K562 (cell line): ENCODE results near the gene CCDC70. TPM values are rescaled to one million over a fixed set of nuclear protein-coding genes. Genes with fewer than 3 reads are reported as not detected.
"Not testable (repeated sequence)": the region's sequence is repeated elsewhere in the genome, so short reads cannot be mapped to it uniquely, and the experiment has no call there.

Experiments
- ATAC-seq: fragments of 200-7000 bp; cut with Tn5 transposase; 3 replicates; pipeline ENCODE4 v1.9.1; 2020; ENCODE audit warnings: moderate library complexity
- BruUV-seq: library from RNA; stranded (reverse); fragments of 400-500 nt; replicated peaks from 2 replicates; lab custom pipeline; 2021; lab: Mats Ljungman, UMichigan
- CTCF ChIA-PET: fragments of 300-600 bp; formaldehyde crosslinking; extraction: SDS; loops from one replicate; lab custom pipeline; 2021; ENCODE audit warnings: low intra/inter-chr PET ratio; lab: Yijun Ruan, JAX
- POLR2A ChIA-PET: fragments of 300-600, 350-650 bp; sonication (Branson Sonifier 250); formaldehyde crosslinking; extraction: SDS; loops from one replicate; lab custom pipeline; 2021; ENCODE audit warnings: antibody characterized with exemption, inconsistent platforms; lab: Yijun Ruan, JAX
- DNase-seq, 4 experiments: peaks; one replicate each; pipeline versions ENCODE4 v3.0.0 to v3.0.0-alpha.2; 2011 to 2018; ENCODE audit warnings: low spot score in 3 of 4, mixed read lengths in 3 of 4; ENCODE audit errors: extremely low read depth in 1 of 4
- FAIRE-seq: peaks from 2 replicates; lab custom pipeline; 2011; peaks lifted over from hg19 to GRCh38; lab: Jason Lieb, UNC
- H2AFZ ChIP-seq: 2 replicates; pipeline ENCODE4 v1.6.0; 2011; ENCODE audit warnings: low read depth, low read length, control low read depth, inconsistent platforms
- H3K27ac ChIP-seq: fragments of 200-600 bp; 3 replicates; pipeline ENCODE4 v1.8.0; 2011; ENCODE audit warnings: low read depth, mild to moderate bottlenecking, control low read depth, inconsistent platforms, low read length, moderate library complexity, mixed read lengths; ENCODE audit errors: extremely low read depth
- H3K27me3 ChIP-seq, 2 experiments: fragments of 300-600 bp in 1 of 2; 2 replicates in 1 of 2; 3 replicates in 1 of 2; pipeline versions ENCODE4 v1.6.0 to v1.8.0; 2011; ENCODE audit warnings: inconsistent platforms in 2 of 2, low read length in 2 of 2, mild to moderate bottlenecking in 1 of 2, mixed read lengths in 1 of 2, moderate library complexity in 1 of 2; ENCODE audit not compliant: control insufficient read depth in 2 of 2, insufficient read depth in 2 of 2
- H3K36me3 ChIP-seq: fragments of 300-600 bp; 3 replicates; pipeline ENCODE4 v1.8.0; 2011; ENCODE audit warnings: mild to moderate bottlenecking, low read length, inconsistent platforms; ENCODE audit not compliant: control insufficient read depth, insufficient read depth
- H3K4me1 ChIP-seq, 2 experiments: fragments of 200-600 bp in 1 of 2; replicated peaks in 1 of 2; 2 replicates in 1 of 2; 3 replicates in 1 of 2; pipeline versions ENCODE4 v1.5.1 to v1.8.0; 2011; ENCODE audit warnings: inconsistent platforms in 2 of 2, low read length in 2 of 2, mild to moderate bottlenecking in 1 of 2, mixed read lengths in 1 of 2, moderate library complexity in 1 of 2; ENCODE audit not compliant: control insufficient read depth in 2 of 2, insufficient read depth in 2 of 2
- H3K4me2 ChIP-seq: 2 replicates; pipeline ENCODE4 v1.6.1; 2011; ENCODE audit warnings: low read length, control low read depth, inconsistent platforms, mixed read lengths; ENCODE audit not compliant: insufficient read depth
- H3K4me3 ChIP-seq: fragments of 200-600 bp; sonication (generic), shearing (Covaris generic); 2 replicates; pipeline ENCODE4 v1.5.1; 2016; ENCODE audit warnings: control low read depth, inconsistent platforms
- H3K79me2 ChIP-seq: fragments of 200-600 bp; 3 replicates; pipeline ENCODE4 v1.8.0; 2011; ENCODE audit warnings: low read length, inconsistent platforms; ENCODE audit not compliant: control insufficient read depth, insufficient read depth
- H3K9ac ChIP-seq, 2 experiments: 2 replicates each; pipeline versions ENCODE4 v1.6.0 to v1.6.1; 2011; ENCODE audit warnings: low read depth in 2 of 2, low read length in 2 of 2, control low read depth in 1 of 2, inconsistent platforms in 1 of 2, mild to moderate bottlenecking in 1 of 2, mixed read lengths in 1 of 2; ENCODE audit not compliant: insufficient read depth in 1 of 2
- H3K9me1 ChIP-seq: one replicate; pipeline ENCODE4 v1.6.0; 2011; ENCODE audit warnings: inconsistent platforms, mild to moderate bottlenecking, low read length, moderate library complexity; ENCODE audit not compliant: control insufficient read depth, insufficient read depth
- H3K9me3 ChIP-seq: replicated peaks from 2 replicates; pipeline ENCODE4 v1.5.1; 2011; ENCODE audit warnings: low read depth, low read length, inconsistent platforms; ENCODE audit not compliant: control insufficient read depth, insufficient read depth
- H4K20me1 ChIP-seq: replicated peaks from 2 replicates; pipeline ENCODE4 v1.6.1; 2011; ENCODE audit warnings: low read length, inconsistent platforms, mixed read lengths; ENCODE audit not compliant: control insufficient read depth, insufficient read depth
- CBX1 ChIP-seq: sonication (generic); IDR thresholded peaks from 2 replicates; pipeline ENCODE4 v1.6.1; 2016; ENCODE audit warnings: antibody characterized with exemption, low read depth, mild to moderate bottlenecking
- CHD2 ChIP-seq: IDR thresholded peaks from 2 replicates; pipeline ENCODE4 v1.6.1; 2011; ENCODE audit warnings: low read depth, low read length
- ELF2 ChIP-seq: fragments of 250-450 bp; sonication (Bioruptor Pico); IDR thresholded peaks from 2 replicates; pipeline ENCODE4 v1.5.0; 2021; ENCODE audit warnings: mild to moderate bottlenecking
- ETV1 ChIP-seq: fragments of 450-650 bp; conservative IDR thresholded peaks from 2 replicates; pipeline ENCODE4 v1.6.1; 2016; ENCODE audit warnings: missing genetic modification characterization, control low read depth, low read depth, missing compliant biosample characterization
- FOXA1 ChIP-seq: fragments of 450-650 bp; IDR thresholded peaks from 2 replicates; pipeline ENCODE4 v1.6.1; 2016; ENCODE audit warnings: mild to moderate bottlenecking, borderline replicate concordance
- NELFE ChIP-seq: IDR thresholded peaks from 2 replicates; pipeline ENCODE4 v1.6.1; 2011; ENCODE audit warnings: mild to moderate bottlenecking; ENCODE audit not compliant: insufficient read depth, insufficient read length
- NFIX ChIP-seq: fragments of 250-450 bp; sonication (Bioruptor Pico); IDR thresholded peaks from 2 replicates; pipeline ENCODE4 v1.4.0; 2020; ENCODE audit warnings: low read depth, mild to moderate bottlenecking, moderate library complexity
- RBBP5 ChIP-seq: fragments of 200-600 bp; sonication (generic); IDR thresholded peaks from 2 replicates; pipeline ENCODE4 v1.6.1; 2012; ENCODE audit warnings: borderline replicate concordance, mild to moderate bottlenecking, low read length, control low read depth, inconsistent platforms; ENCODE audit not compliant: insufficient read depth, poor library complexity, severe bottlenecking
- SIN3B ChIP-seq: fragments of 450-650 bp; IDR thresholded peaks from 2 replicates; pipeline ENCODE4 v1.6.1; 2017; ENCODE audit warnings: low read depth, mild to moderate bottlenecking, moderate library complexity
- STAG1 ChIP-seq: sonication (generic); formaldehyde crosslinking; IDR thresholded peaks from 2 replicates; pipeline ENCODE4 v1.5.0; 2020; ENCODE audit warnings: missing genetic modification reagents, borderline replicate concordance
- TEAD2 ChIP-seq: fragments of 450-650 bp; IDR thresholded peaks from 2 replicates; pipeline ENCODE4 v1.6.1; 2016; ENCODE audit warnings: missing genetic modification characterization, control low read depth, missing compliant biosample characterization
- ZNF561 ChIP-seq: fragments of 450-650 bp; formaldehyde crosslinking; conservative IDR thresholded peaks from 2 replicates; pipeline ENCODE4 v1.4.0; 2020; ENCODE audit warnings: mild to moderate bottlenecking, moderate library complexity
- WGBS: fragments of 100-300 bp; shearing (Covaris generic); methylation state at CpG from one replicate; pipeline ENCODE4 v1.1.6; 2016; ENCODE audit warnings: low coverage, mixed read lengths; ENCODE audit not compliant: insufficient coverage; ENCODE audit errors: missing lambda C conversion rate; 5-methylcytosine and 5-hydroxymethylcytosine counted together
- in situ Hi-C: fragments of 300-500 bp; cut with MboI; formaldehyde crosslinking; loops from 4 replicates; pipeline ENCODE4 v1.15.0; 2018; ENCODE audit warnings: inconsistent platforms, mixed read lengths
- intact Hi-C: fragments of 100-400 bp; cut with micrococcal nuclease; formaldehyde crosslinking; loops from 2 replicates; pipeline ENCODE4 v1.14.2; 2022
- polyA plus RNA-seq, 8 experiments: library from polyadenylated mRNA; depleted of rRNA in 4 of 8; stranded (reverse) in 5 of 8; unstranded in 3 of 8; fragments of >200 nt; fragmentation: Nextera tagmentation in 2 of 8; fragmentation: Illumina TruSeq in 1 of 8; extraction: Ambion mirVana in 2 of 8; extraction: Trizol in 1 of 8; gene quantifications; 2 replicates each; pipeline versions ENCODE4 v1.2.1 to v1.2.3, GENCODE V29; 2011 to 2014; ENCODE audit warnings: inconsistent platforms in 1 of 8, missing spikeins in 1 of 8
- total RNA-seq, 7 experiments: library from RNA; depleted of rRNA in 6 of 7; stranded (reverse); fragments of >200 nt in 6 of 7; fragmentation: Illumina TruSeq in 2 of 7; extraction: Trizol in 2 of 7; gene quantifications; 2 replicates each; pipeline versions ENCODE4 v1.2.1 to v1.2.3, GENCODE V29; 2011 to 2021; ENCODE audit warnings: low replicate concordance in 1 of 7
- TF ChIP-seq, protein P1 (sequence below): fragments of 450-650 bp; IDR thresholded peaks from 2 replicates; pipeline ENCODE4 v1.6.1; 2017; ENCODE audit warnings: antibody characterized with exemption

Gene CCDC70
- total and polyA plus RNA-seq, 9 of the 15 experiments (the other 6 are each of a cell fraction or from before 2014, with no cell fraction given): not detected

DNA sequence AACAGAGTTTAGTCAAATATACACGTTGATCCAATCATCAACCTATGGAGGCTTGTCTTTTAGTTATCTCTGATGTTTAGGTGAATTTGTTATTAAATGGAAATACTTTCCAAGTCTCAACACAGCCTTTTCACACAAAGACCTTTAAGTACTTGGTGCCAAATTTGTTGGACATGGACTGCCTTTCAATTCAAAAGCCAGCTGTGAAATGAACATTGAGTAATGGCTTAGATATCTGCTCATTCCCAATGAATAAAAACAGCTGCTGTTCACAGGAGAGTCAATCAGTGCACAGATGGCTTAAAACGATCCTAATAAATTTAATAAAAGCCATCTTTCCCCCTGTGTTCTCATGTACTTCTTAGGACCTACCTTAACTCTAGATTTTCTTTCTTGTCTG is 37.9 kb upstream of the CCDC70 start:
- no peak for TF ChIP-seq SIN3B
- no peak for TF ChIP-seq CBX1
- no peak for TF ChIP-seq STAG1 (CRISPR knock-in tag)
- TF ChIP-seq RBBP5: no peak
- no peak for TF ChIP-seq FOXA1
- TF ChIP-seq NFIX (CRISPR knock-in tag): no peak
- no peak for TF ChIP-seq CHD2
- TF ChIP-seq, protein P1, sequence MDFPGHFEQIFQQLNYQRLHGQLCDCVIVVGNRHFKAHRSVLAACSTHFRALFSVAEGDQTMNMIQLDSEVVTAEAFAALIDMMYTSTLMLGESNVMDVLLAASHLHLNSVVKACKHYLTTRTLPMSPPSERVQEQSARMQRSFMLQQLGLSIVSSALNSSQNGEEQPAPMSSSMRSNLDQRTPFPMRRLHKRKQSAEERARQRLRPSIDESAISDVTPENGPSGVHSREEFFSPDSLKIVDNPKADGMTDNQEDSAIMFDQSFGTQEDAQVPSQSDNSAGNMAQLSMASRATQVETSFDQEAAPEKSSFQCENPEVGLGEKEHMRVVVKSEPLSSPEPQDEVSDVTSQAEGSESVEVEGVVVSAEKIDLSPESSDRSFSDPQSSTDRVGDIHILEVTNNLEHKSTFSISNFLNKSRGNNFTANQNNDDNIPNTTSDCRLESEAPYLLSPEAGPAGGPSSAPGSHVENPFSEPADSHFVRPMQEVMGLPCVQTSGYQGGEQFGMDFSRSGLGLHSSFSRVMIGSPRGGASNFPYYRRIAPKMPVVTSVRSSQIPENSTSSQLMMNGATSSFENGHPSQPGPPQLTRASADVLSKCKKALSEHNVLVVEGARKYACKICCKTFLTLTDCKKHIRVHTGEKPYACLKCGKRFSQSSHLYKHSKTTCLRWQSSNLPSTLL: no peak
- no peak for TF ChIP-seq ELF2 (CRISPR knock-in tag)
- TF ChIP-seq NELFE: no peak
- no peak for TF ChIP-seq TEAD2 (tag)
- TF ChIP-seq ETV1 (tag): no peak
- no peak for TF ChIP-seq ZNF561 (CRISPR knock-in tag)
- POLR2A ChIA-PET: no interaction called here
- H3K79me2 ChIP-seq: no peaks in the 10 kb centered on the region
- no peak overlapping the region for H2AFZ ChIP-seq
- no peaks in the 10 kb centered on the region for H3K36me3 ChIP-seq
- no peak overlapping the region for H3K4me3 ChIP-seq
- no peak for DNase-seq
- in situ Hi-C loops (loop anchor here (10.0 kb wide), 1 partner anchor 301 kb away; the partner anchor contains the start of gene NEK5), intact Hi-C loops (no loop called here)
- no peak overlapping the region for H3K27ac ChIP-seq
- H3K9me1 ChIP-seq: no peaks in the 10 kb centered on the region
- 0% methylated on average over 2 of the region's 2 CpGs for WGBS
- H3K27me3 ChIP-seq: peaks cover 3 to 42% of the 10 kb centered on the region in 2 experiments; a peak in 4 of 5 replicates
- H4K20me1 ChIP-seq: no peaks in the 10 kb centered on the region; the same call in 1 of the 2 replicates
- BruUV-seq: no TSS peak
- no peak for ATAC-seq
- CTCF ChIA-PET: no interaction called here
- H3K9me3 ChIP-seq: no peaks in the 10 kb centered on the region
- H3K9ac ChIP-seq: no peak overlapping the region
- no peak for FAIRE-seq
- no peaks in the 10 kb centered on the region; a peak in 1 of 5 replicates for H3K4me1 ChIP-seq
- H3K4me2 ChIP-seq: no peak overlapping the region

DNA sequence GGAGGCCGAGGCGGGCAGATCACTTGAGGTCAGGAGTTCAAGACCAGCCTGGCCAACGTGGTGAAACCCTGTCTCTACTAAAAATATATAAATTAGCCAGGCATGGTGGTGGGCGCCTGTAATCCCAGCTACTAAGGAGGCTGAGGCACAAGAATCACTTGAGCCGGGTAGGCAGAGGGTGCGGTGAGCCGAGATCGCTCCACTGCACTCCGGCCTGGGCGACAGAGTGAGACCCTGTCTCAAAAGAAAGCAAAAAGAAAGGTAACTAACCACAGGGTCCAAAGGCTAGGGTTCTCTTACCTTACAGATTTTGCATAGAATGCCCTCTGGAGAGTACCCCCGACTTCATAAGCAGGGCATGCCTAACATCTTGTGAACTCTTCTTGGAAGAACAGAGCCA is 37.1 kb upstream of the CCDC70 start:
- H3K9ac ChIP-seq, CTCF ChIA-PET, DNase-seq, H3K4me3 ChIP-seq, H3K4me1 ChIP-seq, H3K27ac ChIP-seq, H3K9me1 ChIP-seq, H3K4me2 ChIP-seq, H3K9me3 ChIP-seq, BruUV-seq, FAIRE-seq, ATAC-seq, POLR2A ChIA-PET, H4K20me1 ChIP-seq, H3K36me3 ChIP-seq, intact Hi-C loops, H2AFZ ChIP-seq, H3K79me2 ChIP-seq: not testable (repeated sequence)
- 41% methylated on average over 6 of the region's 11 CpGs for WGBS
- peaks cover 3 to 34% of the 10 kb centered on the region in 2 experiments; a peak in 4 of 5 replicates for H3K27me3 ChIP-seq
- in situ Hi-C loops: loop anchor here (10.0 kb wide), 1 partner anchor 300 kb away; the partner anchor contains the start of gene NEK5
